DOHH2 (cell line): Measurements from ENCODE around the gene VTN.

Source experiments
- CTCF ChIP-seq: fragments of 200-600 bp; sonication (generic); IDR thresholded peaks from one replicate; pipeline ENCODE4 v1.5.1; 2014; ENCODE audit warnings: antibody characterized with exemption, mild to moderate bottlenecking, low read depth, low read length; ENCODE audit not compliant: poor library complexity, severe bottlenecking
- EZH2phosphoT487 ChIP-seq: fragments of 200-600 bp; sonication (generic); IDR thresholded peaks from 2 replicates; pipeline ENCODE4 v1.6.1; 2017; ENCODE audit warnings: borderline replicate concordance, mild to moderate bottlenecking, antibody characterized with exemption, low read length, moderate library complexity, mixed read lengths

- no peak for TF ChIP-seq EZH2phosphoT487
- no peak for TF ChIP-seq CTCF
Observed at GRCh38 chr17:28369684-28370034, 448 bp downstream of the VTN start.
